NCI-H146 treated with DMSO at 0.1 percent for 48 hours (cell line): Measurements from ENCODE around the gene SEPTIN6.

Source experiments
- DNase-seq: peaks from one replicate; lab custom pipeline; 2025; ENCODE audit not compliant: unreplicated experiment; lab: John Stamatoyannopoulos, UW

Gene SEPTIN6

DNA sequence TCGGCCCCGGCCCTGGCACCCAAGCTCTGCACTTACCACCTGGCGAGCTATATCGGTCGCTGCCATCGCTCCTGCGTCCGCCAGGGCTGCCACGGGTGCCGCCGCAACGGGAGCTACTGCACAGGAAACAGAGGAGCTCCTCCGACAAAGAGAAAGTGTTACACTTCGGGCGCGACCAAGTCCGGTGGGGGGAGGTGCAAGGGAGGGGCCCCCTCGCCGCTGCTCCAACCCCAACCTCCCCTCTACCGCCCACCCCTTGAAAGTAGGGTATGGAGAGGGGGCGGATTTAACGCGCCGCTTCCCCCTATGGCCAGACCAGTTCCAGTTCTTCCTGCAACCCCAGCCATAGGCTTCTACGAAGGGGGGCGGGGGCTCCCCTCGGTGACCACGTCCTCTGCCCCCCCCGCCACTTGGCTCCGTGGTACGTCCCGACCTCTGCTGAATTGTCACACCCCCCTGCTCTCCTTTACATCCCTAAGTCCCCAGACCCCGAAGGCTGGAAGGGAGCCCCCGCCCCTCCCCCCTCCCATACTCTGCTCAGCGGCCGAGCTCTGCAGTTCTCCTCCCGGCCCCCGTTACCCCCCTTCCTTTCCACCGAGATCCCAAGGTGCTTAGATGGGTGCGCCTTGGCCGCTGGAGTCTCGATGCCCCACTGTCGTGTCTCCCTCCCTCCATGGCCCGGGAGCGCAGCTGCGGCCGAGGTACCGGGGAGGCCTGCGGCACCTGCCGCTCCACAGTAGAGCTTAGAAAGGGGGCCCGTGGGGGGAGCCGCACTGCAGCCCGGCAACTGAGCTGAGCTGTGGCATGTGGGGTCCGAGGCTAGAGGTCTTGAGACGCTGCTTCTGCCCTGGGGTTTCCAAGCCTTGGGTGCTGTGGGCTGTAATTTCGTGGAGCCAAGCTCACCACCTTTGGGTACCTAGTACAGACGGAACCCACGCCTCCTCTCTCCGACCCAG, at the start of gene SEPTIN6:
SEPTIN6 (minus strand) TSS at position 129 of the 956 bp plus-strand sequence; CDS start at position 66, 63 bp downstream.
- DNase-seq: no peak

DNA sequence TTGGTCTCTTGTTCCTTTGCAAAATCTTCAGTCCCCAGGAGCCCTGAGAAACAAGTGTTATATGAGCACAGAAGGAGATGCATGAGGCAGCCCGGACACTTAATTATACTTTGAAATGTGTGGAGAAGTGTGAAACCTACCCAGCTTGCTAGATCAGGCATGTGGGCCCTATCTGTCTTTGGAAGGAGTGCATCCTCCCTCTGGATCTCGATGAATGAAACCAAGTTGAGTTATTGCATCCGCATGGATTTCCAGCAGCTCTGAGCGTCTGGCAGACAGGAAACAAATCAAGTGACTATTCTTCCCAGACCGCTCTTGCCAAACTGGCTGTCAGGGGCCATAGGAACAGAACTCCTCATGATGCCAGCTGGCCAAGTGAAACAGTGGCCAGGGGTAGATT, 45.8 kb upstream of the SEPTIN6 start:
- no peak for DNase-seq

DNA sequence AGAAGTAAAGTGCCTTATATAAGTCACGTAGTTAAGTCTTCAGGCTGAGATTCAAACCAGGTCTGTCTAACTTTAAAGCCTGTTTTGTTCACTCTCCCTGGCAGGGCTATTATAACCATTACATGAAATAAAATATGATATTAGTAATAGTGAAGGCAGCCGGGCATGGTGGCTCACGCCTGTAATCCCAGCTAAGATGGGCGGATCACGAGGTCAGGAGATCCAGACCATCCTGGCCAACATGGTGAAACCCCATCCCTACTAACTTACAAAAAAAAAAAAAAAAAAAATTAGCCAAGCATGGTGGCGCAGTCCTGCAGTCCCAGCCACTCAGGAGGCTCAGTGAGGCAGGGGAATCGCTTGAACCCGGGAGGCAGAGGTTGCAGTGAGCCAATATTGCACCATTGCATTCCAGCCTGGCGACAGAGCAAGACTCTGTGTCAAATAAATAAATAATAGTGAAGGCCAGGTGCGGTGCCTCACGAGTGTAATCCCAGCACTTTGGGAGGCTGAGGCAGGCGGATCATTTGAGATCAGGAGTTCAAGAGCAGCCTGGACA, 43.3 kb upstream of the SEPTIN6 start:
- no peak for DNase-seq

DNA sequence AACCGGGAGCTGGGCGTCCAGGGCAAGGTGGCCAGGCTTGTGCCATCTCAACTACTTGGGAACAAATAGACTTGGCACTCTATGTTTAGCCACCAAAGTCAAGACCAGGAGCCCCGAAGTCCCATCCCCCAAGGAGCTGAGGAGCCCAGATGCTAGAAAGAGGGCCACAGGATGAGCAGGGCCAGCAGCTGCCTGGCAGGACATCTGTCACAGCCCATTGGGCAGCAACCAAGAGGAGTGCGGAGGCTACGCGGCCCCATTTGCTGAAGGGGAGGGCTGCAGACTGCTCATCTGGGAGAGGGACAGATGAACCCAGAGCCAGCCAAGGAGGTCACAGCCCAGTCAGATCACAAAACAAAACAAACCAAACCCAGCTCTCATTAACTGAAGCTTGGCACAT, 42.5 kb upstream of the SEPTIN6 start:
- no peak for DNase-seq

DNA sequence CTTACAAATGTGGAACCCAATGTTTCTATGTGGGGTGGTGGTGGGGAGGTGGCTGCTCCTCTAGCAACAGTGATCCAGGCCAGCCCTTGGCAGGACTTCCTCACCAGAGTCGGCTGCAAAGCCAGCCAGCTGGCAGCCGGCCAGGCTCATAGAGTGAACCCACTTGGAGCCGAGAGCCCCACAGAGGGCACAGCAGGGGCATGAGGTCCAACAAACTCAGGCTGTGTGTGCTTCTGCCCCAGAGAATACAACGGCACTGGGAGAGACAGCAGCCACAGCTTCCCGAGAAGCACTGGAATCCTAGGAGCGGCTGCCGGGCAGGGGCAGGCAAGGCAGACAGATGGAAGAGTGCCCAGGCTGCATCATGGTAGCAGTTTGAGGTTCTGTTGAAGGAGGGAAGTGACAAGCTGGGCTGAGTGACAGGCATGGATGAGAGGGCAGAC, 42.0 kb upstream of the SEPTIN6 start:
- DNase-seq: peak; percentile 7

DNA sequence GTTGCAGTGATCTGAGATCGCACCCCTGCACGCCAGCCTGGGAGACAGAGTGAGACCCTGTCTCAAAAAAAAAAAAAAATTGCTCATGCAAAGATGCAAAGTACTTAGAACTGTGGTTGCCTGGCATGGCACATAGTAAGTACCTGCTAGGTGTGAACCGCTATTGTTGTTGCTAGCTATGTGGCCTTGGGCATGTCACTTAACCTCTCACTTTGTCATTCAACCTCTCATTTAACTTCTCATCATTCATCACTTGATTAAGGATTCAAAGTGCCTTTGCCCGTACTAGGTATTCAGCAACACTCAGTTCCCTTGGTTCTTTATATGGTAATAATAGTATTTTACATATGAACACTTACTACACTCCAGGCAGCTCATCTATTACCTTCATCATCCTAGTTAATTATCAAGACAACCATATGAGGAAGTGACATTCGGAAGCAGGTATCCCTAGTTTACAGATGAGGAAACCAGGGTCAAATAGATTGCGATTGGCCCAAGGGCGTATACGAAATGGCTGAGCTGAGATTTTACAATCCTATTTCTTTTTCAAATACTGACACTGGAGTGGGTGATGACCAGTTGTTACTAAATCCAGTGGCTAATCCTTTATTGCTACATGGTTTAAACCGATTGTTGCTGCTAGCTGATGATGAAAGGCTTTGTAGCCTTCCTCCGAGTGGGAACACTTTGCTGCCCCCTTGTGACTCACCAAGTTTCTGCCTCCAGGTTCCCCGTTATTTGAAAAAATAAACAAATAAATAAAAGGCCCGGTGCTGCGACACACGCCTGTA, 36.6 kb upstream of the SEPTIN6 start:
- DNase-seq: peak; percentile 38

DNA sequence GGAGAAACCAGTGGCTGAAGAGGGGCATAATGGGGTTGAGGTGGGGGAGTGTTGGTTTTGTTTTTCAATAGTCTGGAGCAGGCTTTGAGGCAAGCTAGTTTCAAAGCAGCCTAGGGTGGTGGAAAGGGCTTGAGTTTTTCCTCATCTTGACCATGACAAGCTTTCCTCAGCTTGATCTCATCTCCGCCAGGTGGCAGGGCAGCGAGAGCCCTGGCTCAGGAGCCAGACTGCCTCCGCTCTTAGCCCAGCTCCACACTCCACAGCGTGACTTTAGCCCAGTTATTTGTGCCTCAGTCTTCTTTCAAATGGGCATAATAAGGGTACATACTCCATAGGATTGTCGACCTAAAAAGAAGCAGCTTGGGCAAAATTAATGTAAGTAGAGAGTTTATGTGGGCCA, 35.5 kb upstream of the SEPTIN6 start:
- DNase-seq: no peak

DNA sequence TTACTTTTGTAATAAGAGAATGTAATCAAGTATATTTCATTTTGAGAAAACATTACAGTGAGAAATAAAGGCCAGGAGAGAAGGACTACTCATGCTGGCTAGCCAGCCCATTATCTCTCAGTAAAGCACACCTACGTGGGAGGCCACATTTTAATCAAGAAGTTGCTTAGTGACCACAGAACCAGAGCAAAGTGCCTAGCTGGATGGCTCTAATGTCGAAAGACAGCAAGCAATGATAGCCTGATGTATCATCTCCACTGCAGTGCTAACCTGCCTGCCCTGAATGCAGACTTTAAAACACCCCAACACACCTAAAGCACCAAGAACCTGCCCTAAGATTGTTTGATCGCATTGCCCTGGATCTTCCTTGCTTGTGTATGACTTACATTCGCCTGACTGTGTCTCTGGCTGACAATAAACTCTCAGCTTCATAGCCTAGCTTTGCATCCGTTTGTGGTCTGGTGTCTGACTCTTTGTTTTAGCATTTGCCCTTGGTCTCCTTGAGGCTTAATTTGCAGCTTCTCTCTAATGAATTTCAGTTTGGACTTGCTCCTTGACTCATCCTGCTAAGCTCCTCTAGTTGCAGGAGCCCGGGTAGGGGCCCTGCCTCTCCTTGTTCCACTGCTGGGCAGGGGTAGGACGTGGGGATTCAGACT, 34.1 kb upstream of the SEPTIN6 start:
- no peak for DNase-seq

DNA sequence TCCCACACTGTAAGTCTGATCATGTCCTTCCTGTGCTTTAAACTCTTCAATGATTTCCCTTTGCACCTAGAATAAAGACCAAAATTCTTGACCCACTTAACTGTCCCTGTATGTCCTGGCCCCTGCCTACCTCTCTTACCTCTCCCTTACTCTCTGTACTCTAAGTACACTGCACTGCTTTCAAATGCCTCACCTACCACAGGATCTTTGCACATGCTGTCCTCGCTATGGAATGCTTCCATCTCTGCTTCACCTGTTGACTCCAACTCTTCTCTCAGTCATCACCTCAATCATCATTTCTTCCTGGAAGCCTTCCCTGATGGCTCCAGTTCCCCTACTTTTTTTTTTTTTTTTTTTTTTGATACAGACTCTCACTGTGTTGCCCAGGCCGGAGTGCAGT, 29.0 kb upstream of the SEPTIN6 start:
- no peak for DNase-seq

DNA sequence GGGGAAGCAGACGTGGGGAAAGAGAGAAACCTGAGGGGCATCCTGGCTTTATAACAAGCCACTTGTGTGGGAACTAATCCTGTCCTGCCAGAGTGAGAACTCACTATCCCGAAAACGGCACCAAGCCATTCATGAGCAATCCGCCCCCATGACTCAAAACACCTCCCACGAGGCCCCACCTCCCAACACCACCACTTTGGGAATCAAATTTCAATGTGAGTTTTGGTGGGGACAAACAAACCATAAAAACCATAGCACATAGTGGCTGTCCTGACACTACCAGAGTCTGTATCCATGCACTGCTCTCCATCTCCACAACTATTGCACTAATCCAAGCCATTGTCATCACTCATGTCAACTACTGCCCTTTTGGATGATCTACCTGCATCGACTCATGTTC, 28.5 kb upstream of the SEPTIN6 start:
- no peak for DNase-seq

DNA sequence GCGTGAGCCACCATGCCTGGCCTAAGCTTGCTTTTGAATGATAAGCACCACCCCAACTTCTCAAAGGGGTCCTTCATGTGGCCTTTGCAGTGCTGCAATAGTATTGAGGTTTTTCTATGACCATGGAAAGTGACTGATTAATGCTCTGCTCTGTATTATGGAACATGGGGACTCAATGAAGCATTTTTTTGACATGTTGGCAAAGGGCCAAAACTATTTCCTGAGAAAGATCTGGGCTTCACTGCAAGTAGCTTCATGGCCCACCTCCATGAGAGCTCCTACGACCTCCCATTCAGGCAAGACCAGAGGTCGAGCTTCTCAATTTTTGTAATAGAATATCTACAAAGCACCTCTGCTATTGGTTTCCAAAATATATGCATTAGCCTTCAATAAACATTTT, 16.7 kb upstream of the SEPTIN6 start:
- no peak for DNase-seq

DNA sequence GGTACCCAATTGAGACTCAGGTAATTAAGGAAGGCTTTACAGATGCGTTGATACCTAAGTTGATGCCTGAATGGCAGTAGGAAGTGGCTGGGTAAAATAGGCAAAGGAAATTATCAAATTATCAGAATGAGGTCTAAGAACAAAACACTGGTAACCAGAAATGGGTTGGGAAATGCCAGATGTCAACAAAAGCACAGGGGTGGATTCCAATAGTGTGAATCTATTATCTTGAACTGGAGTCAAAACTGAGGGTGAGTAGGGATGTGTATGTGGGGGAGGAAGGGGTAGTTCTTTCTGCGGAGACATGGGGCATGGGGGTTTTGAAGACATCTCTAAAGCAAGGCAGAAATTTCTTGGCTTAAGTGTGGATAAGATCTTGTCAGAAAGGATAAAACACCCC, 16.0 kb upstream of the SEPTIN6 start:
- DNase-seq: no peak

DNA sequence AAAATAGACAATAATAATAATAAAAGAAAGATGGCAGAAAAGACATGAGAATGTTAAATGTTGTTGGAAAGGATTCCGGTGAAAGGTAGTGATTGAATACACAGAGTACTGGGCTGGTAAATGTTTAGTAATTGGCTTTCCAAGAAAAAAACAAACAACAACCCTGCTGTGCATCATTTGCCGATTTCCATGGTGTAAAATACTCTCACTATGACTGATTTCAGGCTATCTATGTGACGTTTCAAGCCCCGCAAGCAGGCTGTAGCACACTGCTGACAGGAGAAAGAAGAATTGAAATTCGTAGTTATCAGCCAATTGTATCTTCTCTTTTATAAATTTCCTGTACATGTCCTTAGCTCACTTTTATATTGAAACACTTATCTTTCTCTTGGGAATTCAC, 13.6 kb upstream of the SEPTIN6 start:
- no peak for DNase-seq

DNA sequence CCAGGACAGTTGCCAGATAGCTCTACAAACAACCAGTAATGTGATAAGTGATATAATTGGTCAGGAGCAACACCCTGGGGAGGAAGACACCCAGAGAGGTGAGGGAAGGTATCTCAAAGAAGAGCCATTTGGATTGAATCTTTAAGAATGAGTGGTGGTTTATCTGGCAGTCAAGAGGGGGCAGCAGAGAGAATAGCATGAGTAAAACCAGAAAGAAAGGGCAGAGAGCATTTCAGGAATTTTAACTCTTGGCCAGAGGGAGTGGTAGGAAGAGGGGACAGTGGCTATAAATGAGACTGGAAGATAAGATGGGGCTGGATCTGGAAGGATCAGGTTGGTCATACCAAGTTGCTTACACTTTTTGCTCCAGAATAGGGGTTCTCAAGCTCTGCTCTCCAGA, 5.9 kb upstream of the SEPTIN6 start:
- peak; percentile 8 for DNase-seq

DNA sequence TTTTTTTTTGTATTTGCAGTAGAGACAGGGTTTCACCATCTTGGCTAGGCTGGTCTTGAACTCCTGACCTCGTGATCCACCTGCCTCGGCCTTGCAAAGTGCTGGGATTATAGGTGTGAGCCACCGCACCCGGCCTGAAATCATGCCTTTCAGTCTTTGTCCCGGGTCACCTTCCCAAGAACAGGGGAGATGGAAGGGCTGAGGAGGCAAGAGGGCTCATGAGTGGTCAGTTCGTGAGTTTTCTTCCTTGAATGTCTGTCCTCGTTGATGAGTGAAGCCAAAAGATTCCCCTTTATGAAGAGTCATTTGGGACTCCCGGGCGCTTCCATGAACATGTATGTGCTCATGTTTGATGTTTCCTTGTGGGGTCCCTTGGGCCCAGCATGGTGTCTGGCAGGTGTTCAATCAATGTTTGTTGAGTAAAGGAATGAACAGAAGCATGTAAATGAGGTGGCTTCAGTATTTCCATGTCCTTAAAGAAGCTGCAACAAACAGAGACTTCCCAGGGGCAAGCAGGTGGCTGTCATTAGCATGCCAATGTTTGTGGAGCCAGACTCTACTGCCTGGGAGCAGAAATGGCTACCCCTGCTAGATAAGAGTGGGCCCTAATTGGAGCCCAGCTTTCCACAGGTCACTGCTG, 3.4 kb upstream of the SEPTIN6 start:
- DNase-seq: no peak

DNA sequence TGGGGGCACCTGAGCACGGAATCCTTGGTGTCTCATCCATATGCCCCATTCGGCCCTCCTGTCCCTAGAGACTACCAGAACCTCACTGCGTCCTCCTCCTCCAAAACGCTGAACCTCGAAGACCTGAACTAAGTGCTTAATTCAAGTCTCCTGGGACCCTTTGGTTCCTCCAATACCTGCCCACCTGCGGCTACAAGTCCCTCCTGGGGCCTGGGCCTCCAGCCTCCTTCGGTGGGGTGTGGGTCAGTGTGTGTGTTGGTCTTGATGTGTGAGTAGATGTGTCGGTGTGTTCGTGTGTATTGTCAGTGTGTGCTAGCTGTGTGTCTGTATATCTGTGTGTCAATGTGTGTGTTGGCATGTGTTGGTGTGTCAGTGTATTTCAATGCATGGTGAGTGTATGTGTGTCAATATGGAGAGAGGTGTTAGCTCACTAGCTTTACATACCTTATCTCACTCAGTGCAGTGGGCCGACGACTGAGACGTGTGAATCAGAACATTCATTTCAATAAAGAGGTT, 2.6 kb upstream of the SEPTIN6 start:
- no peak for DNase-seq

DNA sequence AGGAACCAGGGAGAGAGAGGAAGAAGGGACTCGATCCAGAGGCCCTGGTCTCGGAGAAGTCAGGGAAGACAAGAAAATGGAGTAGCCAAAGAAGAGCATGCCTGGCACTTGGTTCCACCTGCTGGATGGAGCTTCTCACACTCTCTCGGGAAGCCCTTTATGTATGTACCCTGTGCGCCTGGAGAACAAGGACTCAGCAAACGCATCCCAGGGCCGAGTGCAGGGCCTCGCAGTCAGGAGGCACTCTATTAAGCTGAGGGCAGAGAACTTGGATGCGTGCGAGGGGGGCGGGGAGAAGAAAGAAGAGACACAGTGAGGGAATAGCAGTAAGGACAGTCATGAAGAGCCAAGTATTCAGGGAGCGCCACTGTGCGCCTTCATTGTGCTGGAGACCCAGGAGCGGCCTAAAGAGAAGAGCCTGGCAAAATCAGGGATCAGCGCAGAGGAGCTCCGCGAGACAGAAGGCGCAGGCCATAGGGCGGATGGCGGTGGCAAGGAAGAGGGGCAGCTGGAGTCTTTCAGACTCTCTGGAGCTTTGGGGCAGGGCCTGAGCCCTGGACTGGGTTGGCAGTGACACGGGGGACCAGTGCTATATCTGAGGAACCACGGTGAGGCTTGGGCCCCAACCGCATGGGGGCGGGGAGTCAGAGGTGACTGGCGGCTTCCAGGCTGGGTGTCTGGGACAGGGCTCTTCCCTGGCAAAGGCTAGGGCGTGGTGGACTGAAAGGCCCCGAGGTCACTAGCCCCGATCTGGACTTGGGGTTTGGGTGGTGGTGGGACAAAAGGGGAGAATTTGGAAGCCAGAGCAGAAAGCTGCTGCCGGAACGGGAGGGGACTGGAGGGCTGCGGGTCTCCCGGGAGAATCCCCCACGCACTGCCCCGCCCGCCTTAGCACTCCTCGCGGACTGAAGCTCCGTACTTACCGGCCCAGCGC, 1.9 kb upstream of the SEPTIN6 start:
- DNase-seq: no peak

DNA sequence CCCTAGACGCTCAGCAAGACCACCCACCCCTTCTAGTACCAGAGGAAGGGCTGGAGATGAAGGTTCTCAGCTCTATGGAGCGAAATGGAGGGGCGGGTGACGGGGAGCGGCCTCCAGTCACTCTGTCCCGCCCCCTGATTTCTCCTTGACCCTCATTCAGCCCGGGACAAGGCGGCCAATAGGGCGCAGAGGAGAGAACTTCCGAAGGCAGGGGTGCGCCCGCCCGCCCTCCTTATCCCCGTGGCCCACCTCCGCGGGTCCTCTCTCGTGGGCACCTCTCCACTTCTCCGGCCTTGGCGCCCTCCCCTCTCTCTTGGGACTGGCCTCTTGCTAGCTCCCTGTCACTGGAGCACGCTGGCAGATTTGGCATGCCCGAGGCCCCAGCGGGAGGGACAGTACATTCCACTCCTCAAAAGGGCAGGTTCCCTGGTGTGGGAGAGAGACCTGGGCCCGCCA, 1.1 kb upstream of the SEPTIN6 start:
- no peak for DNase-seq
